ENCODE results near the gene QSOX1.

QSOX1 gene

DNA sequence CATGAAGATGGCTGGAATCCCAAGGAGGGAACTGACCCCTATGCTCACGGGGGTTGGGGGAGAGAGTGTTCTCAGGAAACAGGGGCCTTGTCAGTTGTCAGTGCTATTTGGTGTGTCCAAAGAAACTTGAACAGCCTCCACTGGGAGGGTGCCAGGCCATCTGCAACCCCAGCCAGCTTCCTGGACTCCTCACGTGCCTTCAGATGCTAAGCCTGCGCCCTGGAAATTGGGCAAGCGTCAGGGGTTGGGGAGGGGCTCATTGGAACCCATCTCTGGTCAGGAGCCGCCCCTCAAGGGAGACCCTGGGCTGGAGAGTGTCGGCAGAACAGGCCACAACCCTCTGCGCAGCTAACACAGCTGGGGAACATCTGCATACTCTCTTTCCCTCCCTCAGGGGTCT, 62.3 kb downstream of the QSOX1 start:
- no peak for TF ChIP-seq ZNF274 (IDR thresholded peaks at IDR 0.05; ENCODE audit: low read depth, low read length)
- no peak overlapping the region for H3K4me3 ChIP-seq (ENCODE audit: low read length)

DNA sequence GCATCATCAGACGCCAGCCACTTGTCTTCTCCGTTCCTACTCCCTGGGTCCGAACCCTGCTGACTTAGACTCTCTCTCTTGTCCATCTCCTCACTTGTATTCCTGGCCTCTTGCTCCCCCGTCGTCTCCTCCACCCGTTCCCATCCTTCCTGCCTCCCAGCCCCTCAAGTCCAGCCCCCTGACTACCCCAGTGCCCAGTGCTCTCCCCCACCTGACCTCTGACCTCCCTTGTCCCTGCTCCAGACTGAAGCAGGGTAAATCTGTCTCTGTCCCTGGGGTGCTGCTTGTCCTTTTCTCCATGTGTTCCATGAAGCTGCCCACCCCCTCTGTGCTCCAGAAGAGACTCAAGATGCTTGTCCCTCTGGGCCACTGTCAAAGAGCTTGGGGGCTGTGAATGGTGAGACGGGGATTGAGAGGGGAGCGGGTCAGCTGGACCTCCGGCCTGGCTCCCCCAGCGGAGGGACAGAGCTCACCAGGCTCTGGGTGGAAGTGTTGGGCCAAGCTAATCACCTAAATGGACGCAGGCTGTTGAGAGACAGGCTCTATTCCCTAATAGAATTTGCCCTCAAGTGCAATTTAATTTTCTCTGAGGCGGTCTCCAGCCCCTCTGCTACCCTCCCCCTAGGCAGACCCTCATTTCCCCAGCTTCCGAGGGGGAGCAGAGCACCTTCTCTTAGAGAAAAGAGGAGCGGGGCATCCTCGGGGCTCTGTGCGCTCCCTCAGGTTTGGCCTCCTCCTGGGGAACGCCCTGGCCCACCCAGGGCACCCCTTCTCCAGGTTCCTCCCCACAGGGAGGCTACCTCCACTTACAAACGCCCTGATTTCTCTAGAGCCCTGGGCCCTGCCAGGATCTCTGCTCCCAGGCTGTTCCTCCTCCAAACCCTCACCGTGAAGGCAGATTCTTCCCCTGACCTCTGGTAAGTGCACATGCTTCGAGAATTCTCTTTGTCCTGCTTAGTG, 64.4 kb downstream of the QSOX1 start:
- H3K4me3 ChIP-seq (ENCODE audit: low read length): no peak overlapping the region
- no peak for TF ChIP-seq ZNF274 (IDR thresholded peaks at IDR 0.05; ENCODE audit: low read depth, low read length)

DNA sequence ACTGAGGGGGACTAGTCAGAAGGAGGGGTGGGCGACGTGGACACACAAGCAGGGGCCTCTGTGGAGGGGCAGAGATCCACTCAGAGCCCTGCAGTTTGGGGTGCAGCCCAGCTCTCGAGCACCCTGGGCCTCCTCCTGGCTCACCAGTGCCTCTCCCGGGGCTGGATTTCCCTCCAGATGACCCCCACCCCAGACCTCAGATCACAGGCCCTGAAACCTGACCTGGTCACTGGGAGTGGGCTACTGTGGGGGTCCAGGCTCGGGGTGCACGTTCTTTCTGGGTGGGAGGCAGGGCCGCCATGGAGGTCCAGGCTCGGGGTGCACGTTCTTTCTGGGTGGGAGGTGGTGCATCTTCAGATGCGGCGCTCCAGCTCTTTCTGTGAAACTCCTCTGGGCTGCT, 65.1 kb downstream of the QSOX1 start:
- no peak for TF ChIP-seq ZNF274 (IDR thresholded peaks at IDR 0.05; ENCODE audit: low read depth, low read length)
- no peak overlapping the region for H3K4me3 ChIP-seq (ENCODE audit: low read length)

DNA sequence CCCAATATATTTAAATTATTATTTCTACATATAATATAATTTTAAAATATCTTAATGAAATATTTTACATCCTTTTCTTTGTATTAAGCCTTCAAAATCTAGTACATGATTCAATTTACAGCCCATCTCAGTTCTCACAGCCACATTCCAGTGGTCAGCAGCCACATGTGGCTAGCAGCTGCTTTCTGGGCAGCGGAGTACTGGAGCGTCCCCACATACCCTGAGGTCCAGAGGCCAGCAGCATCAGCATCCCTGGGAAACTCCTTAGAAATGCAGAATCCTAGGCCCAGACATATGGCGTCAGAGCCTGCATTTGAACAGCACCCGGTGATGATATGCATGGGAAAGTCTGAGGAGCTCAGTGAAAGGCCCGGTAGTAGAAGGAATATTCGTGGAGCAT, 66.8 kb downstream of the QSOX1 start:
- no peak for TF ChIP-seq ZNF274 (IDR thresholded peaks at IDR 0.05; ENCODE audit: low read depth, low read length)
- no peak overlapping the region for H3K4me3 ChIP-seq (ENCODE audit: low read length)

DNA sequence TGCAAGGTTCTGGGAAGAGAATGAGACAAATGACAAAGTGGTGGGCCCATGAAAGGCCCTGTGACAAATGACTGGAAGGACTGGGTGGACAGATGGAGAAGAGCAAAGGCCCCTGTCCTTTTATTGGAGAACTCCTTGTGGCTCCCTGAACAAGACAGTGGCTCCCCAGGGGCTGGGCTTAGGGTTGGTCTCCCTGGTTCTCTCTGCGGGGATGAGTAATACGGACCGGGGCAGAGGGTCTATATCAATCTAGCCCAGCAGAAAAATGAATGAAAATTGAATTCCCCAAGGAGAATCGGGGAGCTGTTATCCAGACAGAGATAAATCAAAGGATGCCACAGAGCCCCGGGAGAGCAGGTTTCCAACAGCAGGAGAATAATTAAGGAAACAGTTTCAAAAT, 70.2 kb downstream of the QSOX1 start:
- no peak for TF ChIP-seq ZNF274 (IDR thresholded peaks at IDR 0.05; ENCODE audit: low read depth, low read length)
- H3K4me3 ChIP-seq (ENCODE audit: low read length): no peak overlapping the region

DNA sequence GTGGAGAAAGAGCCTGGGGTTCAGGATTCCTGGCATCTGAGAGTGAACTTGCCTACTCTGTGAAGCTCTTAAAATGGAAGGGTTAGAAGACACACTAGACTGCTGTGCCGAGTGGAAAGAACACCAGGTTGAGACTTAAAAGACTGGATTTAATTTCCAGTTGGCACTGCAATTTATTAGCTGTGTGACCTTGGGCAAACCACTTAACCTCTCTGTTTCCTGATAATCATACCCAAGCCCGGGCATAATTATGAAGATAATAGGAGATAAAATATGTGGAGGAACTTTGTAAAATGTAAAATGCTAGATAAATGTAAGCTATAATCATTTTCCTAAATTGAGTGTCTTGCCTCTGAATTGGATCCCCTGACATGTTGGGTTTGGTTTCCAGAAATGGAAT, 70.7 kb downstream of the QSOX1 start:
- no peak overlapping the region for H3K4me3 ChIP-seq (ENCODE audit: low read length)
- TF ChIP-seq ZNF274 (IDR thresholded peaks at IDR 0.05; ENCODE audit: low read depth, low read length): no peak

DNA sequence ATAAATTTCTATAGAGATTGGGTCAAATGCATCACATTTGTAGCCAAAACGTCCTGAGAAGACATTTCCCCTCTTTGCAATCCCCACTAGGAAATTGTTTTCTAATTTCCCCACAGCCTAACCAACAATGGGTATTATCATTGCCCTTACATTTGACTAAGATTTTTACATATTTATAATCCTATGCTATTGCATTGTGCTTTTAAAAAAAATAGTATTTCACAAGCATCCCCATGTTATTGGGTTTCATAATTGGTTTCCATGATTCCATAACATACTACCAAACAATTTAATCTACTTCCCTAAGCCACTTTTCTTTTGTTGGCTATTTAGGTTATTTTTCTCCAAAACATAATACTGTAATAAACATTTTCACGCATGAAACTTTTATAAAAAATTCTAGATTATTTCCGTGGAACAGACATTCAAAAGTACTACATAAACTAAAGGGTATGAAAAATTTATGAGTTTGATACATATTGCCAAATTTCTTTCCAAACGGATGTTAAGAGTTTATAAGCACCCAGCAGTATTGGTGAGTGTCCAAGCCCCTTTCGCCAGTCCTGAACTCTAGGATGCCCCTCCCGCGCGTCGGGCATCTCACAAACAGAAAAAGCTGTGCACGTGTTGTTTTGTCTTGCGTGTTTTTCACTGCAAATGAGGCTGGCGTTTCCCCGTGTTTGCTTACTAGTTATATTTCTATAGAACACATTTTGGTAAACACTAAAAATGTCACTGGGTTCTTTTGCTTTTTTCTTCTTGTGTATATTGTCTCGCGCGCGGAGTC, 73.4 kb downstream of the QSOX1 start:
- H3K4me3 ChIP-seq (ENCODE audit: low read length): no peak overlapping the region

DNA sequence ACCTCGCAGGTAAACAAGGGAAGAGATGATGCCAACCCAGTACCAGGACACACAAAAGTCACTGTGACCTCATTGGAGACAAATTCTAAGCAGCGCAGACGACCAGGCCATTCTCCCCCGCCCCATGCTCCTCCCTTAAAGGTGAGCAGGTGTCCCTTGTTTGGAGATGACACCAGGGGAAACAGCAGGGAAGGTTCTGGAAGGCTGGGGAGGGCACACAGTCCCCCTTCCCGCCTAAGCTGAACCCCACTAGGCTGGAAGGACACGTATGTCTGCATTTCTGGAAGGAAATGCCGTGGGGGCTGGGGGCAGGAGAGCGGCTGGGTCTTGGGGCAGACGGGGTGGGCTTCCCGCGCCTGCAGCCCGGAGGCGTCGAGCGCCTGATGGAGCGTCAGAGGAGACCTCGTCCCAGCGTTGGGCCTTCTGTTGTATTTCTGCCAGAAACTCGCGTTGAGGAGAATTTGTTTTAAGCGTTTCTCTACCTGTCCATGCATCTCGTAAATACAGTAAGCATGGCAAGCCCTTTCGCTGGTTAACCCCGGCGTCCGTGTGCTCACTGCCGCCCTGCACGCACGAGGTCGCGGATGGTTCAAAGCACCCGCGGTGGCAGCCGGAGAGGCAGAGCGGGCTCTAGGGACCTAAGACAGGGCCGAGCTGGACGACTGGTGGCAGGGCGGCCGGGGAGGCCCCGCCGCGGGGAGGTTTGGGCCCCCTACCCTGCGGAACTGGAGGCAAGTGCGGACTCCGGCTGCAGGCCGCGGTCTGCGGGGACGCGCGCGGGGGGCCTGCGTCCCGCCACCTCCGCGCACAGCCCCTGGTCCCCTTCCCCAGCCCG, 74.2 kb downstream of the QSOX1 start:
- no peak for TF ChIP-seq ZNF274 (IDR thresholded peaks at IDR 0.05; ENCODE audit: low read depth, low read length)
- H3K4me3 ChIP-seq (ENCODE audit: low read length): peak overlapping the region; percentile 58; the same call in 1 of the 2 replicates

More for the DNA sequence above, 73.4 kb downstream of the QSOX1 start:
- TF ChIP-seq ZNF274 (IDR thresholded peaks at IDR 0.05; ENCODE audit: low read depth, low read length): no peak

DNA sequence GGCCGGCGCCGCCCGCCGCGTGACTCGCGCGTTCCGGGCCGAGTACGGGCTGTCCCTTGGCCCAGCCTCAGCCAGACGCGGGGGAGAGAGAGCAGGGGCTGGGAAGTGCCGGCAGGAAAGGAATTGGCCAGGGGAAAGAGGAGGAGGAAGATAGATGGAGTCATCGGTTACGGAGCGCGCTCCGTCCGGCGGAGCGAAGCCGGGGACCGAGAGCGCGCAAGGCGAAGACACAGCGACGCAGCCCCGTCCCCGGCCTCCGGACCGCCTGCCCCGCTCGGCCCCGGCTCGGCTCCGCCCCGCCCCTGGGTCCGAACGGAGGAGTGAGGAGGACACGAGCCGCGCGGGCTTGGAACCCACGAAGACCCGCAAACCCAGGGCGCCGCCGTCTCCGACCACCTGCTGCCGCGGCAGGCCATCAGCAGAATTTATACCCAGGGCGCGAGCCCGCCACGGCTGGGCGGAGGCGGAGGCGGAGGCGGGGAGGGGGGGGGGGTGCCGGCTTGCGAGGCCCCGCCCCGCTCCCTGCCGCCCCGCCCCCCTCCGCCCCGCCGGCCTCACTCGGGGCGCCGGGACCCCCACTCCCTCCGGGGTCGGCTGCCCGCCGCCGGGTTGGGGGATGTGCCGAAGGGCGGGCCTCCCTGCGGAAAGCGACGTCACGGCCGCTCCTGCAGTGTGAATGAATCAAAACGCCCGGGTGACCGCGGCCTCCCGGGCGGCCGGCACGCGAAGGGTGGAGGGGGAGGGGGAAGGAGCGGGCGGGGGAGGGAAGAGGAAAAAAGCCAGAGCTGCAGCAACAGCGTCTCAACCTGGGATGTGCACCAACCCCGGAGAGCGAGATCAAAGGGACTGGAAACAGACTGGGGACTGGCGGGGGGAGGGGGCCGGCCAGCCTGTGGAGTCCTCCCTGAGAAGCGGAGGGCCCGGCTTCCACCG, 75.1 kb downstream of the QSOX1 start, which contains the start of gene LHX4:
LHX4 (plus strand) TSS at position 782 of the 933 bp plus-strand sequence. CDS start 266 bp downstream, outside the sequence.
- TF ChIP-seq ZNF274 (IDR thresholded peaks at IDR 0.05; ENCODE audit: low read depth, low read length): no peak
- H3K4me3 ChIP-seq (ENCODE audit: low read length): peak within 1 kb of the TSS; percentile 73

DNA sequence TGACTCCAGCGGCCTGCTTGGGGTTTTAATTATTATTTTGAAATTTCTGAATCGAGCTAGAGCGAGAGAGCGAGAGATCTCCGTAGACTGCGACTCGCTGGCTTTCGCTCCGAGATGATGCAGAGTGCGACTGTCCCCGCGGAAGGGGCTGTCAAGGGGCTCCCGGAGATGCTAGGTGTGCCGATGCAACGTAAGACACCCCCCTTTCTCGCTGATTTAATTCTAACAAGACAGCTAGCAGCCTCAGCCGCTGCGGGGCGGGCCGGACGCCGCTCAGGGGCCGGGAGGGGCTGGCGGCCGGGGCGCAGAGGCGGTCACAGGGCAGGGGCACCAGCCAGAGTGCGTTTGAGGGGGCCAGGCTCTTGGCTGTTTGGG, 75.7 kb downstream of the QSOX1 start:
- peak overlapping the region; percentile 73 for H3K4me3 ChIP-seq (ENCODE audit: low read length)
- no peak for TF ChIP-seq ZNF274 (IDR thresholded peaks at IDR 0.05; ENCODE audit: low read depth, low read length)

DNA sequence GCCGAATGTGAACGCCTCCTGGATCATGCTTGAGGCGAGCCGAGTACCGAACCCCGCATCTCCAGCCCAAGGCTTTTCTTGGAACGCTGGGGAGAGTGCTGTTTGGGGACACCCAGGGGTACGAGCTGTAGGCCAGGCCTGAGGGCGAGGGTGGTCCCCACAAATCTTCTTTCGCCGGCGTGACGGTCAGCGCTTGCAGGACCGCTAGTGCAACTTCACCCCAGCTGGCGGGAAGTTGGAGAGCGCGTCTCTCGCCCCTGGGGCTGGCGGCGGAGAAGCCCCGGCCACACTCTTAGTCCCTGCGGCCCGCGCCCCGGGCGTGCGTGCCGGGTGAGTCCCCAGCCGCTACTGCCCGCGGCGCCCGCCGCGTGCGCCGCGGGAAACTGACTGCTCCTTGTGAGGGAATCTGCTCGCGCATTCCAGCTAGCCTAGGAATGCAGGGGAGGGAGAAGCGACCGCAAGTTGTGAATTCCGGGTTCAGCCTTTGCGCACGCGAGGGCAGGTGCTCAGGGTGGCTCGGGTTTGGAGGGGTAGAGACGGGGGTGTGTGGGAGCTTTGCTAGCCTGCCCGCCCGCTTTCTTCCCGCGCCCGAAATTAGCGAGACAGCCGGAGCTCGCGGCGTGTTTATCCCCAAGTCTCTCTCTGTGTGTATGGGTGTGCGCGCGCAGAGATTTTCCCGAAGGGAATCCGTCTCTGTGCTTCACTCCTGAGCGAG, 76.3 kb downstream of the QSOX1 start:
- peak overlapping the region; percentile 73 for H3K4me3 ChIP-seq (ENCODE audit: low read length)

DNA sequence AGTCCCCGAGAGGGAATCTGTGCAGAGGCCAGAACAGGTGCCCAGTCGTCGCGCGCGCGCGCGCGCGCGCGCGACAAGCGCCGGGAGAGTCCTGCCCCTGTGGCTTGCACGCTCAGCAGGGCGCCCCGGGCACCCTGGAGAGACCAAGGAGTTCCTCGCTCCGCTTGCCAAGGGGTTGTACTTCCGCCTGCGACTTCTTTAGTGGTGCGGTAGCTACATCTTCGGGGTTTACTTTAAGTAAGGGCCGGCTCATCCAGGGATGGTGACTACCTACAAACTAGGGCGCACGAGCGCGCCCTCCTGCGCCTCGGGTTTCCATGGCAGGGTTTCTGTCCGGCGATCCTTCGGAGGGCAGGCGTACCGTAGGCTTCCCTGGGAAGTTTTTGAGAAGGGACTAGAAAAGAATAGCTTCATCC, 76.8 kb downstream of the QSOX1 start:
- H3K4me3 ChIP-seq (ENCODE audit: low read length): peak overlapping the region; percentile 73
- TF ChIP-seq ZNF274 (IDR thresholded peaks at IDR 0.05; ENCODE audit: low read depth, low read length): no peak

More for the DNA sequence above, 76.3 kb downstream of the QSOX1 start:
- no peak for TF ChIP-seq ZNF274 (IDR thresholded peaks at IDR 0.05; ENCODE audit: low read depth, low read length)

Measured in GM08714 (cell line).